ENCODE measurements around the gene PDE6D. TPM values are rescaled to one million over a fixed set of nuclear protein-coding genes. Genes with fewer than 3 reads are reported as not detected.

The PDE6D gene
- polyA plus RNA-seq, 3 donors: 28.4 to 54.6 (median 50.5) TPM

DNA sequence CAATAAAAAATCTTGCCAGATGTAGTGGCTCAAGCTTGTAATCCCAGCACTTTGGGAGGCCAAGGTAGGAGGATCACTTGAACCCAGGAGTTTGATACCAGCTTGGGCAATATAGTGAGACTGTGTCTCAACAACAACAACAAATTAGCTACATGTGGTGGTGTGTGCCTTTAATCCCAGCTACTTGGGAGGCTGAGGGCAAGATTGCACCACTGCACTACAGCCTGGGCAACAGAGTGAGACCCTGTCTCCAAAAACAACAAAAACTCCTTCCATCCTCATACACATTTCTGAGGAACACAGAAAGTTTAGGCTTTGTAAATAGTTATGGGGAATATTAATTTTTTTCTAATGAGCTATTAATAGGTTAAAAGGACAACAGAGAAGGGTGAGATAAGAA is 17.0 kb downstream of the PDE6D start:
- intact Hi-C loops (cut with micrococcal nuclease): no loop called here
- Histone ChIP-seq H3K27me3 (ENCODE audit: control insufficient read depth in 2 of 2, insufficient read depth in 2 of 2, low read length in 2 of 2) (no peaks in the 10 kb centered on the region), H4K20me1 (ENCODE audit: insufficient read depth, low read length) (no peaks in the 10 kb centered on the region), H3K4me1 (ENCODE audit: control insufficient read depth in 1 of 2, insufficient read depth in 2 of 2, low read length in 2 of 2) (no peaks in the 10 kb centered on the region), H3K36me3 (replicated peaks in 1 of 2; ENCODE audit: control insufficient read depth in 1 of 2, insufficient read depth in 2 of 2, low read length in 2 of 2) (no peaks in the 10 kb centered on the region), H3K9ac (ENCODE audit: insufficient read depth, low read length, poor library complexity, severe bottlenecking) (no peak overlapping the region), H3K9me3 (replicated peaks in 1 of 2; ENCODE audit: control insufficient read depth in 1 of 2, insufficient read depth in 1 of 2, low read length in 2 of 2) (no peaks in the 10 kb centered on the region), H3K27ac (ENCODE audit: low read depth in 1 of 2, low read length in 2 of 2) (no peak overlapping the region), H3K4me3 (replicated peaks in 1 of 3; ENCODE audit: low read depth in 2 of 3, low read length in 3 of 3) (no peak overlapping the region), H3K4me2 (replicated peaks; ENCODE audit: extremely low read depth, low read length, poor library complexity, severe bottlenecking) (no peak overlapping the region), H2AFZ (ENCODE audit: insufficient read depth, low read depth, low read length, poor library complexity, severe bottlenecking) (no peak overlapping the region), H3K79me2 (ENCODE audit: insufficient read depth, low read length) (no peaks in the 10 kb centered on the region)
- Mint-ChIP-seq H3K27me3 (ENCODE audit: low read depth in 3 of 3) (peaks cover 0 to 3% (median 0%) of the 10 kb centered on the region in 3 donors), H3K4me1 (no peaks in the 10 kb centered on the region), H3K36me3 (peaks cover 4 to 13% of the 10 kb centered on the region in 2 donors), H3K9me3 (no peaks in the 10 kb centered on the region), H3K27ac (no peak overlapping the region), H3K4me3 (no peak overlapping the region)
- DNase-seq: no peak
- TF ChIP-seq, protein P1, sequence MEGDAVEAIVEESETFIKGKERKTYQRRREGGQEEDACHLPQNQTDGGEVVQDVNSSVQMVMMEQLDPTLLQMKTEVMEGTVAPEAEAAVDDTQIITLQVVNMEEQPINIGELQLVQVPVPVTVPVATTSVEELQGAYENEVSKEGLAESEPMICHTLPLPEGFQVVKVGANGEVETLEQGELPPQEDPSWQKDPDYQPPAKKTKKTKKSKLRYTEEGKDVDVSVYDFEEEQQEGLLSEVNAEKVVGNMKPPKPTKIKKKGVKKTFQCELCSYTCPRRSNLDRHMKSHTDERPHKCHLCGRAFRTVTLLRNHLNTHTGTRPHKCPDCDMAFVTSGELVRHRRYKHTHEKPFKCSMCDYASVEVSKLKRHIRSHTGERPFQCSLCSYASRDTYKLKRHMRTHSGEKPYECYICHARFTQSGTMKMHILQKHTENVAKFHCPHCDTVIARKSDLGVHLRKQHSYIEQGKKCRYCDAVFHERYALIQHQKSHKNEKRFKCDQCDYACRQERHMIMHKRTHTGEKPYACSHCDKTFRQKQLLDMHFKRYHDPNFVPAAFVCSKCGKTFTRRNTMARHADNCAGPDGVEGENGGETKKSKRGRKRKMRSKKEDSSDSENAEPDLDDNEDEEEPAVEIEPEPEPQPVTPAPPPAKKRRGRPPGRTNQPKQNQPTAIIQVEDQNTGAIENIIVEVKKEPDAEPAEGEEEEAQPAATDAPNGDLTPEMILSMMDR (IDR thresholded peaks at IDR 0.05): no peak

DNA sequence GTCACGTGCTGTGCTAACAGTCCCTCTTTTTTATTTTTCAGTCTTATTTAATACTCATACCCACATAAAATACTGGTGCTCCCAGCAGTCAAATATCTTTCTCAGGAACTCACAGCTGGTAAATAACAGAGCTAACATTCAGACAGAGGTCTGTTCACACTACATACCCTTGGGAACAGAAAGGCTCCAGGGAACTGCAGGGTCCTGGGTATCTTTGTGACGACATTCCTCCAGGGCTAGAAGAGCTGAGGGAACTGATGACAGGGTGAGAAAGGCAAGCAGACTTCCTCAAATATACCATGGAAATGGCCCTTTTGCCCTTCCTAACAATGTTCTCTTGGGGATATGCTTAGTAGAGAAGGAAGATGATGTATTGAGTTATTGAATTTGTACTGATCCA is 19.3 kb downstream of the PDE6D start:
- Histone ChIP-seq H2AFZ (ENCODE audit: insufficient read depth, low read depth, low read length, poor library complexity, severe bottlenecking) (no peak overlapping the region), H3K4me1 (ENCODE audit: control insufficient read depth in 1 of 2, insufficient read depth in 2 of 2, low read length in 2 of 2) (no peaks in the 10 kb centered on the region), H3K27me3 (ENCODE audit: control insufficient read depth in 2 of 2, insufficient read depth in 2 of 2, low read length in 2 of 2) (no peaks in the 10 kb centered on the region), H4K20me1 (ENCODE audit: insufficient read depth, low read length) (no peaks in the 10 kb centered on the region), H3K36me3 (replicated peaks in 1 of 2; ENCODE audit: control insufficient read depth in 1 of 2, insufficient read depth in 2 of 2, low read length in 2 of 2) (no peaks in the 10 kb centered on the region), H3K9me3 (replicated peaks in 1 of 2; ENCODE audit: control insufficient read depth in 1 of 2, insufficient read depth in 1 of 2, low read length in 2 of 2) (no peaks in the 10 kb centered on the region), H3K9ac (ENCODE audit: insufficient read depth, low read length, poor library complexity, severe bottlenecking) (no peak overlapping the region), H3K79me2 (ENCODE audit: insufficient read depth, low read length) (no peaks in the 10 kb centered on the region), H3K27ac (ENCODE audit: low read depth in 1 of 2, low read length in 2 of 2) (no peak overlapping the region), H3K4me2 (replicated peaks; ENCODE audit: extremely low read depth, low read length, poor library complexity, severe bottlenecking) (no peak overlapping the region), H3K4me3 (replicated peaks in 1 of 3; ENCODE audit: low read depth in 2 of 3, low read length in 3 of 3) (no peak overlapping the region)
- intact Hi-C loops (cut with micrococcal nuclease): no loop called here
- DNase-seq: no peak
- H3K4me3 Mint-ChIP-seq: no peak overlapping the region
- no peaks in the 10 kb centered on the region for H3K27me3 Mint-ChIP-seq (ENCODE audit: low read depth in 3 of 3)
- peaks cover 4 to 8% of the 10 kb centered on the region in 2 donors for H3K36me3 Mint-ChIP-seq
- TF ChIP-seq, protein P1 (IDR thresholded peaks at IDR 0.05): no peak
- no peaks in the 10 kb centered on the region for H3K4me1 Mint-ChIP-seq
- H3K27ac Mint-ChIP-seq: no peak overlapping the region
- H3K9me3 Mint-ChIP-seq: no peaks in the 10 kb centered on the region
- no CpG with 5 or more reads among the region's 2 CpGs for WGBS (ENCODE audit: insufficient coverage)
